HG03558 (cell line): ENCODE results near the gene CADPS2.

Source experiments
- ATAC-seq: cut with Tn5 transposase; IDR thresholded peaks from one replicate; pipeline ENCODE4 v1.9.1; 2021; ENCODE audit warnings: moderate number of reproducible peaks; ENCODE audit not compliant: unreplicated experiment; ENCODE audit errors: extremely low read depth

The CADPS2 gene

GRCh38 chr7:122628651-122629411 is 257.4 kb downstream of the CADPS2 start:
- no peak for ATAC-seq

- ATAC-seq: no peak
Measured at GRCh38 chr7:122626785-122627184, 259.5 kb downstream of the CADPS2 start.

- ATAC-seq: no peak
Measured at GRCh38 chr7:122622682-122623081, 263.6 kb downstream of the CADPS2 start.

- ATAC-seq: no peak
Measured at GRCh38 chr7:122619664-122620063, 266.6 kb downstream of the CADPS2 start.

GRCh38 chr7:122618585-122619189 is 267.6 kb downstream of the CADPS2 start:
- ATAC-seq: no peak

- no peak for ATAC-seq
Measured at GRCh38 chr7:122616951-122617350, 269.3 kb downstream of the CADPS2 start.

GRCh38 chr7:122605929-122606328 is 280.3 kb downstream of the CADPS2 start:
- ATAC-seq: no peak

- no peak for ATAC-seq
Measured at GRCh38 chr7:122604251-122604650, 282.0 kb downstream of the CADPS2 start.

- ATAC-seq: no peak
Measured at GRCh38 chr7:122602800-122603199, 283.5 kb downstream of the CADPS2 start.

- no peak for ATAC-seq
Measured at GRCh38 chr7:122600630-122601029, 285.6 kb downstream of the CADPS2 start.

GRCh38 chr7:122600042-122600441 is 286.2 kb downstream of the CADPS2 start:
- ATAC-seq: no peak

GRCh38 chr7:122597277-122597676 is 289.0 kb downstream of the CADPS2 start:
- no peak for ATAC-seq

- no peak for ATAC-seq
Measured at GRCh38 chr7:122595885-122596284, 290.4 kb downstream of the CADPS2 start.

- no peak for ATAC-seq
Measured at GRCh38 chr7:122588621-122589020, 297.6 kb downstream of the CADPS2 start.

- no peak for ATAC-seq
Measured at GRCh38 chr7:122584676-122585251, 301.5 kb downstream of the CADPS2 start.

- ATAC-seq: no peak
Measured at GRCh38 chr7:122578350-122578749, 307.9 kb downstream of the CADPS2 start.

GRCh38 chr7:122577449-122578003 is 308.7 kb downstream of the CADPS2 start:
- no peak for ATAC-seq

GRCh38 chr7:122572706-122573105 is 313.6 kb downstream of the CADPS2 start:
- ATAC-seq: no peak

- ATAC-seq: no peak
Measured at GRCh38 chr7:122561326-122561725, 324.9 kb downstream of the CADPS2 start.

- no peak for ATAC-seq
Measured at GRCh38 chr7:122556873-122557542, 329.3 kb downstream of the CADPS2 start.

- no peak for ATAC-seq
Measured at GRCh38 chr7:122556219-122556618, 330.0 kb downstream of the CADPS2 start.
